NCI-H128 (cell line): ENCODE measurements around the gene IFITM1.
"Not testable (repeated sequence)": the region's sequence is repeated elsewhere in the genome, so short reads cannot be mapped to it uniquely, and the experiment has no call there.

ENCODE experiments used
- DNase-seq: peaks from one replicate; lab custom pipeline; 2025; ENCODE audit not compliant: unreplicated experiment; lab: John Stamatoyannopoulos, UW

Gene IFITM1

DNA sequence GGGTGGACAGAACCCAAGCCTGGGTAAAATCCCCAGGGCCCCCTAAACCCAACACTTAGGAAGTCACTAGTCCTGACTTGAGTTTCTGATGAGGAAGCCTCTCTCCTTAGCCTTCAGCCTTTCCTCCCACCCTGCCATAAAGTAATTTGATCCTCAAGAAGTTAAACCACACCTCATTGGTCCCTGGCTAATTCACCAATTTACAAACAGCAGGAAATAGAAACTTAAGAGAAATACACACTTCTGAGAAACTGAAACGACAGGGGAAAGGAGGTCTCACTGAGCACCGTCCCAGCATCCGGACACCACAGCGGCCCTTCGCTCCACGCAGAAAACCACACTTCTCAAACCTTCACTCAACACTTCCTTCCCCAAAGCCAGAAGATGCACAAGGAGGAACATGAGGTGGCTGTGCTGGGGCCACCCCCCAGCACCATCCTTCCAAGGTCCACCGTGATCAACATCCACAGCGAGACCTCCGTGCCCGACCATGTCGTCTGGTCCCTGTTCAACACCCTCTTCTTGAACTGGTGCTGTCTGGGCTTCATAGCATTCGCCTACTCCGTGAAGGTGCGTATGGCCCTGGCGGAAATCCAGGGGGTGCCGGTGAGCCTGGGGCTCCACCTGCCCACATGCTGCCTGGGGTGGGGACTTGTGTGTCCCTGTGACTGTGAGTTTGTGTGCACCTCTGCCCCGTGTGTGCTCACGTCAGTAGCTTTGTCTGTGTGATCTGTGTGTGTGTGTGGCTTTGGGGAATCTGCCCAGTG lies at the start of gene IFITM1:
Gene IFITM1, plus strand, starts transcription at position 254 of the 767 bp plus-strand sequence. Its CDS starts 131 bp downstream, at position 385.
- no peak for DNase-seq

DNA sequence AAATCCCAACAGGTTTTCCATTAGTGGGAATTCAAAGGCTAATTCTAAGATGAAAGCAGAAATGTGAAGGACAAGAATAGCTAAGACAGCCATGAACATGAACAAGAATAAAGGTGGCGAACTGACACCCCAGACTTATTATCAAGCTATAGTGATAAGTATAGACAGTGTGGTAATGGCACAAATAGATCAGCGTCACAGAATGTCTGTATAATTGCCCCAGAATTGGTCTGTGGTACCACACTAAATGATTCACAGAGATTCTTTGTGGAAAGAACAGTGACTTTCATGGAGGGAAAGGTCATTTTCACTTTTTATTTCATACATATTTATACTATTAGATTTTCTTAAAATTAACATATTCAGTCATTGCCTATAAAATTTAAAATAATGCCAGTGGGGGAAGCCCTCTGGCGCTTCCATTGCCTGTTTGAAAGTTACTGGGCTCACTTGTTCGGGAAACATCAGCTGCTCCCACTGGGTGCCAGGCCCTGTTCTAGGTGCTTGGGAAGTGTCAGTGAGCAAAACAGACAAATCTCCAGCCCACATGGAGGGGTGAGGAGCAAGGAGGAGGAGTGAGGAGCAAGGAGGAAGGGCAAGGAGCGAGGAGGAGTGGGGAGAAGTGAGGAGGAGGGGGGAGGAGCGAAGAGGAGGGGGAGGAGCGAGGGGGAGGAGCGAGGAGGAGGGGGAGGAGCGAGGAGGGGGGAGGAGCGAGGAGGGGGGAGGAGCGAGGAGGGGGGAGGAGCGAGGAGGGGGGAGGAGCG lies 47.0 kb upstream of the IFITM1 start:
- no peak for DNase-seq

GRCh38 chr11:267491-267994 lies 46.3 kb upstream of the IFITM1 start:
- DNase-seq, result no peak

GRCh38 chr11:268716-269145 lies 45.1 kb upstream of the IFITM1 start:
- not testable (repeated sequence) for DNase-seq

- DNase-seq, result no peak
These were observed 44.5 kb upstream of the IFITM1 start for GRCh38 chr11:269146-269890.

- DNase-seq, result no peak
These were observed 43.2 kb upstream of the IFITM1 start for GRCh38 chr11:270451-271318.

DNA sequence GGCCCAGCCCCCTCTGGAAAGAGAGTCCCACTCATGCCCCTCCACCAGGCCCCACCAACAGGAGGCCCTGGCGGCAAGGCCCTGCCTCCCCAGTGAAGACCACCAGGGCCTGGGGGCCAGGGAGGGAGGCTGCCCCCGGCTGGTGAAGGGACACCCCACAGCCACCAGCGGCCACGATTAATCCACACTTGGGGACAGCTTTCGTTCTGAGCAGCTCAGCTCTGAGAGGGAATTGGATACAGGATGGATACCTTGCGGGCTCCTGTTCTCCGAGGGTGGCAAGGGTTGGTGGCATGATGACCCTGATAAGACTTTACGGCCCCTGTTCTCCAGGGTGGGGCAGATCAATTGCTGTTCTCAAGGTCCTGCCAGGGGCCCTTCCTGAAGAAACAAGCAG lies 42.5 kb upstream of the IFITM1 start:
- no peak for DNase-seq

DNA sequence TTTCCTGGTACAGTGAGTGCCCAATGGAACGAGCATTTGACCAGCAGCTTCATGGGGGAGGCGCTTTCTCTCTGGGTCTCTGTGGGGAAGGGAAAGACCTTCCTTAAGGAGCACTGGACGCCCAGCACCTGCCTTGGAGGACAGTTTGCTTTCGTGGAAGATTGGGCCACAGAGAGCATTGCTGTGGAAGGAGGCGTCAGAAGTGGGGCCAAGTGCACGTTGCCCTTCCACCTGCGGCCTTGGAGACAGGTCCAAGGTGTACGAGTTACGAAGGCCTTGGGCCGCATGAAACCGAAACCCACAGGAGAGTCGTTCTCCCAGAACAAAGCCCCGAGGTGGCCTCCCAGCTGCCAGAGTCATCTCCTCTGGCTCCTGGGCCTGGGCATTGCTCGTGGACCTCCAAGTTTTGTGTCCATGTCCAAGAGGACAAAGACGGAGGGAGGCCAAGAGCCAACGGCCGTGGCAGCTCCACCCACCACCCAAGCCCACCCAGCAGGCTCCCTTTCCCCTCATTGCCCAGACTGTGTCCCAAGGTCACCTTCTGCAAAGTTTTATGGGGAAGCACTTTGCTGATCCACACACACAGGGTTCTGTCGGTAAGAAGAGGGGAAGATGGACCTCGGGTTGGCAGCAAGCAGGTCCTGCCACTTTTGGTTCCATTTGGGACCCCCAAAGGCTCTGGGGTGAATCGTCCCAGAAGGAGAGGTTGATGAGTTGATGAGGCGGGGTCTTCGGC lies 41.5 kb upstream of the IFITM1 start:
- no peak for DNase-seq

GRCh38 chr11:272931-273198 lies 41.0 kb upstream of the IFITM1 start:
- DNase-seq, result no peak

DNA sequence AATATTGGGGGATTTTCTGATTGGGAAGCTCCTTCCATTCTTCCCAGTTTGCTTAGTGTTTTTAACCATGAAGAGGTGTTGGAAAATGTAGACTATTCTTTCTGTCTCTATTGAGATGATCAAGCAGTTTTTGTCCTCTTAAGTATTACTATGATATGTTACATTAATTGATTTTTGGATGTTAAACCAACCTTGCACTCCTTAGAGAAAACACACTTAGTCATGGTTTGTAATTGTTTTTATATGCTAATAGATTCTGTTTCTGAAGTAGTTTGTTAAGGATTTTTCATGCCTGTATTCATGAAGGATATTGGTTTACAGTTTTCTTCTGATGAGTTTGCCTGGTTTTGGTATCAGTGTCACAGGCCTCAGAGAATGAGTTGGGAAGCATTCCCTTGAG lies 37.6 kb upstream of the IFITM1 start:
- DNase-seq, result no peak

DNA sequence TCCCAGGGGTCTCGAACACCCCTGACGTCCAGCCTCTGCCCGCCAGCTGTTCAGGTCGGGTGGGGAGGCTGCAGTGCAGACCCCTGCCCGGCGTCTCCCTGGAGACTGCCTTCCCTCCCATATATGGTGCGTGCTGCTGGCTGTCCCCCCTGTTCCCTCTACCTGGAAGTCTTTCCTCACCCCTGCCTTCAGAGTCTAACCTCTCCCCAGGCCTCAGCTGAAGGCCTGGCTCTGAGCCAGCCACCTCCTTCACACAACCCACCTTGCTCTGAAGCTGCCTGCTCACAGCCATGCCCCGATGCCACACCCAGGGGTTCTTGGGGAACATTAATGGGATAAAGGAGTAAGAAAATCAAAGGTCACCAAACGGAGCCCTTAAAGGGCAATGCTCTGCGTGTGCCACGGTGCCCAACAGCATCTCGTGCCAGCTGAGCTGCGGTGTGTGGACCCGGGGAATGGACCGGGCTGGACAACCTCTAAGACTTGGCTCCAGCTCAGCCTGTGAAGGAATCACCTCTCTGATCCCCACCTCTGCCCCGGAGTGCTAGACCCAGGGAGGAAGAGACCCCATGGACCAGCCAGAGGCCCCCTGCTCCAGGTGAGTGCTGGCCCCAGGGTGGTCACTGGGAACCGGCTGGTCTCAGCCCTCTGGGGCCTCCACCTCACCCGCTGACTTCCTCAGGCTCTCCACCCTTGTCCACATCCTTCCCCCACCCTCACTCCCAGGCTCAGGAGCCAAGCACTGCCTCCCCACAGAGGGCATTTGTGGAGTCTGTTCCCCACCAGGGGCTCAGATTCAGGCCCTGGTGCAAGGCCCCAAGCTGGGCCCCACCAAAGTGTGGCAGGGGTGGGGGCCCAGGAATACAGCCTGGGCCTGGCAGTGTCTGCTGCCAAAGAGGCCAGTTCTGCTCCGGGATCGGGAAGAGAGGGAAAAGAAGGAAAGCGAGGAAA lies 35.6 kb upstream of the IFITM1 start, which contains the start of gene NLRP6:
Gene NLRP6, plus strand, starts transcription at position 407 of the 951 bp plus-strand sequence. Its CDS starts 163 bp downstream, at position 570.
- DNase-seq, result no peak

GRCh38 chr11:279040-279965 lies 34.5 kb upstream of the IFITM1 start:
- no peak for DNase-seq

DNA sequence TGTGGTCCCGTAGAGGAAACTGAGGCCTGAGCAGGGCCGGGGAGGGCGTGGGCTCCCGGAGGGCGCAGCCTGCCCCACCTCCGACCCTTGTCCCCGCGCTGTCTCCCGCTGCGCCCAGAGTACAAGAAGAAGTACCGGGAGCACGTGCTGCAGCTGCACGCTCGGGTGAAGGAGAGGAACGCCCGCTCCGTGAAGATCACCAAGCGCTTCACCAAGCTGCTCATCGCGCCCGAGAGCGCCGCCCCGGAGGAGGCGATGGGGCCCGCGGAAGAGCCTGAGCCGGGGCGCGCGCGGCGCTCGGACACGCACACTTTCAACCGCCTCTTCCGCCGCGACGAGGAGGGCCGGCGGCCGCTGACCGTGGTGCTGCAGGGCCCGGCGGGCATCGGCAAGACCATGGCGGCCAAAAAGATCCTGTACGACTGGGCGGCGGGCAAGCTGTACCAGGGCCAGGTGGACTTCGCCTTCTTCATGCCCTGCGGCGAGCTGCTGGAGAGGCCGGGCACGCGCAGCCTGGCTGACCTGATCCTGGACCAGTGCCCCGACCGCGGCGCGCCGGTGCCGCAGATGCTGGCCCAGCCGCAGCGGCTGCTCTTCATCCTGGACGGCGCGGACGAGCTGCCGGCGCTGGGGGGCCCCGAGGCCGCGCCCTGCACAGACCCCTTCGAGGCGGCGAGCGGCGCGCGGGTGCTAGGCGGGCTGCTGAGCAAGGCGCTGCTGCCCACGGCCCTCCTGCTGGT lies 33.7 kb upstream of the IFITM1 start:
- DNase-seq, result no peak

- no peak for DNase-seq
These were observed 32.9 kb upstream of the IFITM1 start for GRCh38 chr11:280706-281485.

GRCh38 chr11:281486-282161 lies 32.2 kb upstream of the IFITM1 start:
- no peak for DNase-seq

DNA sequence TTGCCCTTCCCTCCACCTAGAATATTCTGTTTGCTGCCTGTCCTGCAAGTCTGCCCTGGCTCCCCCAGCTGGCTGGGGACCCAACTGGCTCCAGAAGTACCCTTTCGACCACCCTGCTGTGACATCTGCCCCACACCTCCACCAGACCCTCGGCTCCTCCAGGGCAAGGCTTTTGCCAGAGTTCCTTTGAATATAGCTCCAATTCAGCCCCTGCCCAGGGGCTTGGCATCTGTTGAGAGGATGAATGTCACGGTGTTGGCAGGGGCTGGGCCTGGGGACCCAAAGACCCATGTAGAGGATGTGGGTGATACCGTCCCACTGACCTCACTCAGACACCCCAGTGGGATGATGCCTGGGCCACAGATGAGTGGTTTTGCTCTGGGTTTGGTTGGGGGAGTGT lies 31.7 kb upstream of the IFITM1 start:
- DNase-seq, result no peak
